Measurements from ENCODE around the gene ADAMTSL3.

- TF ChIP-seq CTCF (conservative IDR thresholded peaks at IDR 0.05 in 1 of 2, IDR thresholded peaks at IDR 0.05 in 1 of 2; ENCODE audit: low read depth in 1 of 2, low read length in 2 of 2) = no peak
- no peak for TF ChIP-seq EZH2 (IDR thresholded peaks at IDR 0.05; ENCODE audit: low read length, missing control alignments)
Measured at GRCh38 chr15:83651541-83651940, 2.4 kb upstream of the ADAMTSL3 start.
